Fibroblast of lung (primary cell): Measurements from ENCODE around the gene SF3A2. TPM values are rescaled to one million over a fixed set of nuclear protein-coding genes. Genes with fewer than 3 reads are reported as not detected.
A peak's percentile ranks its signal among the peaks of the same experiment; 100 is the strongest.
"Not testable (repeated sequence)": the region's sequence is repeated elsewhere in the genome, so short reads cannot be mapped to it uniquely, and the experiment has no call there.

ENCODE experiments used
- DNase-seq, 2 donors: peaks; one replicate each; pipeline versions ENCODE4 v3.0.0 to v3.0.0-alpha.2; 2010; ENCODE audit warnings: low read depth in 2 of 2
- H2AFZ ChIP-seq: 2 replicates; pipeline ENCODE4 v1.5.1; 2012; ENCODE audit warnings: low read length, control low read depth, inconsistent platforms
- H3K27ac ChIP-seq: 2 replicates; pipeline ENCODE4 v1.5.1; 2011; ENCODE audit warnings: low read length, control low read depth; ENCODE audit not compliant: insufficient read depth
- H3K27me3 ChIP-seq: 2 replicates; pipeline ENCODE4 v1.5.1; 2011; ENCODE audit warnings: mild to moderate bottlenecking, low read length; ENCODE audit not compliant: control insufficient read depth, insufficient read depth
- H3K36me3 ChIP-seq: 2 replicates; pipeline ENCODE4 v1.5.1; 2011; ENCODE audit warnings: low read length; ENCODE audit not compliant: control insufficient read depth, insufficient read depth
- H3K4me1 ChIP-seq: 2 replicates; pipeline ENCODE4 v1.5.1; 2011; ENCODE audit warnings: low read length; ENCODE audit not compliant: control insufficient read depth, insufficient read depth; ENCODE audit errors: extremely low read depth
- H3K4me2 ChIP-seq: 2 replicates; pipeline ENCODE4 v1.5.1; 2011; ENCODE audit warnings: low read length, control low read depth; ENCODE audit not compliant: insufficient read depth; ENCODE audit errors: extremely low read depth
- H3K4me3 ChIP-seq, 4 experiments: fragments of 200-600 bp in 1 of 4; sonication (generic) in 1 of 4; replicated peaks in 1 of 4; 2 replicates each; pipeline ENCODE4 v1.5.1; 2011 to 2016; ENCODE audit warnings: low read length in 4 of 4, low read depth in 3 of 4, mild to moderate bottlenecking in 3 of 4, control low read depth in 2 of 4, inconsistent platforms in 1 of 4, mixed read lengths in 1 of 4; ENCODE audit not compliant: insufficient read depth in 1 of 4; ENCODE audit errors: control extremely low read depth in 1 of 4
- H3K79me2 ChIP-seq: 2 replicates; pipeline ENCODE4 v1.5.1; 2012; ENCODE audit warnings: mild to moderate bottlenecking, low read length, inconsistent platforms; ENCODE audit not compliant: control insufficient read depth, insufficient read depth
- H3K9ac ChIP-seq: 2 replicates; pipeline ENCODE4 v1.5.1; 2011; ENCODE audit warnings: mild to moderate bottlenecking, low read length, control low read depth; ENCODE audit not compliant: insufficient read depth
- H3K9me3 ChIP-seq: 2 replicates; pipeline ENCODE4 v1.5.1; 2012; ENCODE audit warnings: low read depth, low read length; ENCODE audit not compliant: control insufficient read depth, insufficient read depth
- H4K20me1 ChIP-seq: 2 replicates; pipeline ENCODE4 v1.5.1; 2011; ENCODE audit warnings: low read length; ENCODE audit not compliant: control insufficient read depth, insufficient read depth; ENCODE audit errors: extremely low read depth
- EZH2 ChIP-seq: IDR thresholded peaks from 2 replicates; pipeline ENCODE4 v1.5.1; 2012; ENCODE audit warnings: low read length, control low read depth, mild to moderate bottlenecking; ENCODE audit errors: missing control alignments
- polyA plus RNA-seq, 2 donors: library from polyadenylated mRNA; depleted of rRNA in 1 of 2; stranded (reverse) in 1 of 2; unstranded in 1 of 2; fragments of >200 nt; gene quantifications; 2 replicates each; pipeline ENCODE4 v1.2.1, GENCODE V29; 2011 to 2012; ENCODE audit warnings: missing spikeins in 1 of 2
- total RNA-seq: library from RNA; depleted of rRNA; stranded (reverse); fragments of >200 nt; gene quantifications from 2 replicates; pipeline ENCODE4 v1.2.1, GENCODE V29; 2014
- TF ChIP-seq, protein P1 (sequence below), 2 donors: IDR thresholded peaks in 1 of 2; conservative IDR thresholded peaks in 1 of 2; 1 replicate in 1 of 2; 2 replicates in 1 of 2; pipeline ENCODE4 v1.5.1; 2011 to 2012; ENCODE audit warnings: low read length in 2 of 2, control low read depth in 1 of 2, inconsistent platforms in 1 of 2, low read depth in 1 of 2, mild to moderate bottlenecking in 1 of 2

The SF3A2 gene
- total and polyA plus RNA-seq, 2 donors (not counting 1 experiment from before 2014, with no cell fraction given), result 11.1 to 31.5 TPM

DNA sequence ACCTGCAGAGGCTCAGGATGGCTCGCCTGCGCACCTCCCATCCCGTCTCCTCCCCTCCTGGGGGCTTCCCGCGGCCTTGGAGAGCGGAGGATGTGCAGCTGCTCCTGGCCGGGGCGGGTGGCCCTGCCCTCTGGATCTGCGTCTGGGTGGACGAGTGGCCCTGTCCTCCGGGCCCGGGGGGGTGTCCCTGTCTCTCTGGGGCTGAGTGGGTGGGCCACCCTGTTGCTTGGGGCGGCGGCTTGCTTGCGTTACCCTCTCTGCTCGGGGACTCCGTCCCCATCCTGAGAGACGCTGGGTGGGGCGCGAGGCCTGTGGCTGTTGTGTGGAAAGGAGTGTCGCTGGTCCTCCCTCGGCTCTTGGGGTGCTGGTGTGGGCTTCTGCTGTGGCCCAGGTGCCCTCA, 38.3 kb upstream of the SF3A2 start:
- Histone ChIP-seq H3K4me2 (no peak overlapping the region), H3K9ac (no peak overlapping the region), H3K79me2 (peaks cover 69% of the 10 kb centered on the region), H3K36me3 (peaks cover 40% of the 10 kb centered on the region), H3K4me1 (no peaks in the 10 kb centered on the region), H3K9me3 (no peaks in the 10 kb centered on the region), H2AFZ (no peak overlapping the region), H3K27me3 (no peaks in the 10 kb centered on the region), H3K27ac (no peak overlapping the region), H3K4me3 (no peak overlapping the region), H4K20me1 (no peaks in the 10 kb centered on the region)
- TF ChIP-seq, protein P1, sequence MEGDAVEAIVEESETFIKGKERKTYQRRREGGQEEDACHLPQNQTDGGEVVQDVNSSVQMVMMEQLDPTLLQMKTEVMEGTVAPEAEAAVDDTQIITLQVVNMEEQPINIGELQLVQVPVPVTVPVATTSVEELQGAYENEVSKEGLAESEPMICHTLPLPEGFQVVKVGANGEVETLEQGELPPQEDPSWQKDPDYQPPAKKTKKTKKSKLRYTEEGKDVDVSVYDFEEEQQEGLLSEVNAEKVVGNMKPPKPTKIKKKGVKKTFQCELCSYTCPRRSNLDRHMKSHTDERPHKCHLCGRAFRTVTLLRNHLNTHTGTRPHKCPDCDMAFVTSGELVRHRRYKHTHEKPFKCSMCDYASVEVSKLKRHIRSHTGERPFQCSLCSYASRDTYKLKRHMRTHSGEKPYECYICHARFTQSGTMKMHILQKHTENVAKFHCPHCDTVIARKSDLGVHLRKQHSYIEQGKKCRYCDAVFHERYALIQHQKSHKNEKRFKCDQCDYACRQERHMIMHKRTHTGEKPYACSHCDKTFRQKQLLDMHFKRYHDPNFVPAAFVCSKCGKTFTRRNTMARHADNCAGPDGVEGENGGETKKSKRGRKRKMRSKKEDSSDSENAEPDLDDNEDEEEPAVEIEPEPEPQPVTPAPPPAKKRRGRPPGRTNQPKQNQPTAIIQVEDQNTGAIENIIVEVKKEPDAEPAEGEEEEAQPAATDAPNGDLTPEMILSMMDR (conservative IDR thresholded peaks at IDR 0.05 in 1 of 2, IDR thresholded peaks at IDR 0.05 in 1 of 2; ENCODE audit: low read depth in 1 of 2, low read length in 2 of 2), result no peak
- no peak for TF ChIP-seq EZH2
- no peak for DNase-seq

DNA sequence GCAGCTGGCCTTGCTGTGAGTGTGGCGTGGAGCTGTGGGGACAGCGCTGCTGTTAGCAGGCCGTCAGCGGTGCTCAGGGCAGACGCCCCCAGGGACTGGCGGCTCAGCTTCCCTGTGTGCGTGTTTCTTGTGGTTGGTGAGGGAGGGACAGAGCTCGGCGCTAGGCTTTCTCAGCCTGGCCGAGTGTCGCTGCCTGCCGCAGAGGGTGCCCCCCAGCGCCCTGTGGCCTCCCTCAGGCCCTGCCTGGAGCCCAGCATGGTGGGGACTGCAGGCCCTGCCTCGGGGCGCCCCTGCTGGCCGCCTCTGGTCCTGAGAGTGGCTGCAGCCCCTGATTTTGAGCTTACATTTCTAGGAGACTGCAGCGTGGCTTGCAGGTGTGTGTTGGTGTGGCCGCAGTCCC, 37.4 kb upstream of the SF3A2 start:
- H3K27ac ChIP-seq, result no peak overlapping the region
- TF ChIP-seq, protein P1 (conservative IDR thresholded peaks at IDR 0.05 in 1 of 2, IDR thresholded peaks at IDR 0.05 in 1 of 2; ENCODE audit: low read depth in 1 of 2, low read length in 2 of 2), result peak in 1 of 2 donors; percentile 27
- TF ChIP-seq EZH2, result no peak
- no peak for DNase-seq
- H2AFZ ChIP-seq, result no peak overlapping the region
- H3K27me3 ChIP-seq, result no peaks in the 10 kb centered on the region
- H3K36me3 ChIP-seq, result peaks cover 41% of the 10 kb centered on the region
- H3K9me3 ChIP-seq, result no peaks in the 10 kb centered on the region
- no peak overlapping the region for H3K4me3 ChIP-seq
- H4K20me1 ChIP-seq, result no peaks in the 10 kb centered on the region
- no peak overlapping the region for H3K4me2 ChIP-seq
- H3K9ac ChIP-seq, result no peak overlapping the region
- H3K79me2 ChIP-seq, result peaks cover 73% of the 10 kb centered on the region
- H3K4me1 ChIP-seq, result no peaks in the 10 kb centered on the region

DNA sequence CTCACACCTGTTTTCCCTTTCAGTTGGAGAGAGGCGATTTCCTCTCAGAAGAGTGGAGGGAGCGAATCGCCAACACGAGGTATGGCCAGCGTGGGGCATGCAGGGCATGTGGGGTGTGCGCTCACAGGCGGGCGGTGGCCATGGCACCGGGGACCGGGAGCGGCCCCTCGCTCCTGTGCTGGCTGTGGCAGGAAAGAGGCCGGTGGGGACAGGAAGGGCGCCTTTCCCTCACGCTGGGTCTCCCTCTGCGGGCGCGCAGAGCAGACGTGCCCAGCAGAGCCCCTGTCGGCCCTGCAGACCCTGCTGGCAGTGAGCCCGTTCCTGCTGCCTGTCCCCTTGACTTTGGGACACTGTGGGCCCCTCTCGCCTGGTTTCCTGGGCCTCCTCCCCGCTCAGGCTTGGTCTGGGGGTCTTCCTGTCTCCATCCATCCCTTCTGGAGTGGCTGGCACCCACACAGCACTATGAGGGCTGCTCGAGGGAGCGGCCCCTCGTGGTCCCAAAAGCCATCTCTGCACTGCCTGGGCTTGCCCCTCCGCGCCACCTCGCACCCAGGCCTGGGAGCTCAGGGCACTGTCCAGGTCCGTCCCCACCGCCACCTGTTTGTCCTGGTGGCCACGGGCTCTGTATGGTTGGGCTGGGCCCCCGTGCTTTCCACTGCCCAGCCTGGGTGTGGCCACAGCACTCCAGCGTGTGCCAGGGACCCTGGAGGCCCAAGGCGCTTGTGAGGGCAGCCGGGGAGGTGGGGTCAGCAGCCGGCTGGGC, 36.6 kb upstream of the SF3A2 start:
- Histone ChIP-seq H3K9ac (no peak overlapping the region), H3K79me2 (peaks cover 67% of the 10 kb centered on the region), H3K4me2 (no peak overlapping the region), H3K36me3 (peaks cover 38% of the 10 kb centered on the region), H2AFZ (no peak overlapping the region), H3K27me3 (no peaks in the 10 kb centered on the region), H4K20me1 (no peaks in the 10 kb centered on the region), H3K4me1 (no peaks in the 10 kb centered on the region), H3K9me3 (no peaks in the 10 kb centered on the region), H3K4me3 (no peak overlapping the region), H3K27ac (no peak overlapping the region)
- TF ChIP-seq, protein P1 (conservative IDR thresholded peaks at IDR 0.05 in 1 of 2, IDR thresholded peaks at IDR 0.05 in 1 of 2; ENCODE audit: low read depth in 1 of 2, low read length in 2 of 2), result no peak
- no peak for TF ChIP-seq EZH2
- DNase-seq, result no peak

DNA sequence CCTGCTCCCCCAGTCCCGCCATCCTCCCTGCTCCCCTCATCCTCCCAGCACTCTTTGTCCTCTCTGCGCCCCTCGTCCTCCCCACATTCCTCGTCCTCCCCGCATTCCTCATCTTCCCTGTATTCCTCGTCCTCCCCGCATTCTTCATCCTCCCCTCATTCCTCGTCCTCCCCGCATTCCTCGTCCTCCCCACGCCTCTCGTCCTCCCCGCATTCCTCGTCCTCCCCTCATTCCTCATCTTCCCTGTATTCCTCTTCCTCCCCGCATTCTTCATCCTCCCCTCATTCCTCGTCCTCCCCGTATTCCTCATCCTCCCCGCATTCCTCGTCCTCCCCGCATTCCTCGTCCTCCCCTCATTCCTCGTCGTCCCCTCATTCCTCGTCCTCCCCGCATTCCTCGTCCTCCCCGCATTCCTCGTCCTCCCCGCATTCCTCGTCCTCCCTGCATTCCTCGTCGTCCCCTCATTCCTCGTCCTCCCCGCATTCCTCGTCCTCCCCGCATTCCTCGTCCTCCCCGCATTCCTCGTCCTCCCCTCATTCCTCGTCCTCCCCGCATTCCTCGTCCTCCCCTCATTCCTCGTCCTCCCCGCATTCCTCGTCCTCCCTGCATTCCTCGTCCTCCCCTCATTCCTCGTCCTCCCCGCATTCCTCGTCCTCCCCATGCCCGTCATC, 35.9 kb upstream of the SF3A2 start:
- not testable (repeated sequence) for H3K27me3 ChIP-seq, H3K4me1 ChIP-seq, H2AFZ ChIP-seq, H3K4me2 ChIP-seq, H3K4me3 ChIP-seq, H3K9me3 ChIP-seq, H4K20me1 ChIP-seq, H3K9ac ChIP-seq, DNase-seq, H3K27ac ChIP-seq
- H3K36me3 ChIP-seq, result peaks cover 32% of the 10 kb centered on the region
- H3K79me2 ChIP-seq, result peaks cover 63% of the 10 kb centered on the region
